Gastroesophageal sphincter (tissue), 3 donors: ENCODE data around the gene SMG1.
"Not testable (repeated sequence)": the region's sequence is repeated elsewhere in the genome, so short reads cannot be mapped to it uniquely, and the experiment has no call there.

Experiments
- EP300 ChIP-seq: sonication (generic); formaldehyde crosslinking; IDR thresholded peaks from one replicate; pipeline ENCODE4 v1.6.1; 2017; ENCODE audit warnings: antibody characterized with exemption, mild to moderate bottlenecking
- POLR2A ChIP-seq, 2 donors: fragments of 450-650 bp; IDR thresholded peaks; one replicate each; pipeline ENCODE4 v1.6.1; 2017; ENCODE audit warnings: antibody characterized with exemption in 2 of 2, mild to moderate bottlenecking in 2 of 2, moderate library complexity in 1 of 2
- POLR2AphosphoS5 ChIP-seq: sonication (generic); formaldehyde crosslinking; IDR thresholded peaks from one replicate; pipeline ENCODE4 v1.6.1; 2017; ENCODE audit warnings: antibody characterized with exemption
- TF ChIP-seq, protein P1 (sequence below), 4 experiments: fragments of 200-600 bp in 2 of 4; fragments of 450-650 bp in 2 of 4; sonication (generic) in 1 of 4; IDR thresholded peaks; one replicate each; pipeline ENCODE4 v1.5.1; 2017 to 2019; ENCODE audit warnings: antibody characterized with exemption in 4 of 4, mild to moderate bottlenecking in 2 of 4, moderate library complexity in 2 of 4

DNA sequence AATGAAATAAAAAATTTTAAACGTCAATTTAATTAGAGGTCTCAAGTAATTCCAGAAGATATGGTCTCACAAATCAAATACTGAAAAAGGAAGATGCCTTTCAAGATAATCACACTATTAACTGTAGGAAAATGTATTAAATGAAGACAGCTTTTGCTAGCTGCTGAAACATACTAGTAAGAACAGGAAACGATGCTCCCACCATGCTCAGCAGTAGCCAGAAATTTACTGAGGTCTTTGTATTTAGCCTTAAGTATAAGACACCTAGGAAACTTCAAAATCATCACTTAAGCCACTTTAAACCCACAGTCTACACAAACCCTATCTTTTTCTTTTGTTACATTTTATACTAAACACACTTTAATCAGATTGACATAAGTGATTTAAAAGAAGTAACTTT lies 16.6 kb downstream of the SMG1 start:
- not testable (repeated sequence) for TF ChIP-seq POLR2A (IDR thresholded peaks at IDR 0.05); POLR2AphosphoS5; EP300
- TF ChIP-seq, protein P1, sequence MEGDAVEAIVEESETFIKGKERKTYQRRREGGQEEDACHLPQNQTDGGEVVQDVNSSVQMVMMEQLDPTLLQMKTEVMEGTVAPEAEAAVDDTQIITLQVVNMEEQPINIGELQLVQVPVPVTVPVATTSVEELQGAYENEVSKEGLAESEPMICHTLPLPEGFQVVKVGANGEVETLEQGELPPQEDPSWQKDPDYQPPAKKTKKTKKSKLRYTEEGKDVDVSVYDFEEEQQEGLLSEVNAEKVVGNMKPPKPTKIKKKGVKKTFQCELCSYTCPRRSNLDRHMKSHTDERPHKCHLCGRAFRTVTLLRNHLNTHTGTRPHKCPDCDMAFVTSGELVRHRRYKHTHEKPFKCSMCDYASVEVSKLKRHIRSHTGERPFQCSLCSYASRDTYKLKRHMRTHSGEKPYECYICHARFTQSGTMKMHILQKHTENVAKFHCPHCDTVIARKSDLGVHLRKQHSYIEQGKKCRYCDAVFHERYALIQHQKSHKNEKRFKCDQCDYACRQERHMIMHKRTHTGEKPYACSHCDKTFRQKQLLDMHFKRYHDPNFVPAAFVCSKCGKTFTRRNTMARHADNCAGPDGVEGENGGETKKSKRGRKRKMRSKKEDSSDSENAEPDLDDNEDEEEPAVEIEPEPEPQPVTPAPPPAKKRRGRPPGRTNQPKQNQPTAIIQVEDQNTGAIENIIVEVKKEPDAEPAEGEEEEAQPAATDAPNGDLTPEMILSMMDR (IDR thresholded peaks at IDR 0.05): not testable (repeated sequence)
